OCI-LY3 (cell line): Measurements from ENCODE around the gene STX1A.

ENCODE experiments used
- H2AFZ ChIP-seq: fragments of 200-600, 300-600 bp; shearing (Covaris generic); 2 replicates; pipeline ENCODE4 v1.6.0; 2014; ENCODE audit warnings: antibody characterized with exemption, low read depth, low read length
- H3K27ac ChIP-seq: fragments of 200-600, 300-600 bp; sonication (generic); 2 replicates; pipeline ENCODE4 v1.5.1; 2014; ENCODE audit warnings: mild to moderate bottlenecking, low read length, moderate library complexity, mixed read lengths
- H3K27me3 ChIP-seq: fragments of 200-600, 300-600 bp; sonication (generic); 2 replicates; pipeline ENCODE4 v1.6.1; 2014; ENCODE audit warnings: low read depth, low read length, mixed read lengths
- H3K36me3 ChIP-seq: fragments of 200-600, 300-600 bp; sonication (generic); replicated peaks from 2 replicates; pipeline ENCODE3; 2014; ENCODE audit warnings: low read depth, low read length, mixed read lengths
- H3K4me1 ChIP-seq: fragments of 300-600, 200-600 bp; sonication (generic); 2 replicates; pipeline ENCODE4 v1.6.1; 2014; ENCODE audit warnings: low read length, mixed read lengths
- H3K4me2 ChIP-seq: fragments of 200-600, 300-600 bp; sonication (generic); 2 replicates; pipeline ENCODE4 v1.6.1; 2014; ENCODE audit warnings: low read length, mixed read lengths
- H3K4me3 ChIP-seq: fragments of 300-600, 200-600 bp; sonication (generic); 2 replicates; pipeline ENCODE4 v1.5.1; 2014; ENCODE audit warnings: antibody characterized with exemption, mild to moderate bottlenecking, low read length, moderate library complexity
- H3K79me2 ChIP-seq: fragments of 300-600, 200-600 bp; shearing (Covaris generic); 2 replicates; pipeline ENCODE4 v1.6.1; 2014; ENCODE audit warnings: mild to moderate bottlenecking, low read length, mixed read lengths
- H3K9ac ChIP-seq: fragments of 300-600, 200-600 bp; shearing (Covaris generic); 2 replicates; pipeline ENCODE4 v1.6.0; 2014; ENCODE audit warnings: mild to moderate bottlenecking, low read length, moderate library complexity
- H3K9me3 ChIP-seq: fragments of 200-600, 300-600 bp; shearing (Covaris generic); 2 replicates; pipeline ENCODE4 v1.6.1; 2014; ENCODE audit warnings: low read length, mixed read lengths; ENCODE audit not compliant: insufficient read depth
- H4K20me1 ChIP-seq: fragments of 200-600, 300-600 bp; sonication (generic); 2 replicates; pipeline ENCODE4 v1.6.1; 2016; ENCODE audit warnings: low read length, mixed read lengths; ENCODE audit not compliant: insufficient read depth
- CTCF ChIP-seq: fragments of 200-600, 300-600 bp; sonication (generic); IDR thresholded peaks from 2 replicates; pipeline ENCODE4 v1.5.1; 2014; ENCODE audit warnings: antibody characterized with exemption, low read length, low read depth
- EZH2phosphoT487 ChIP-seq: fragments of 200-600 bp; shearing (Covaris generic); IDR thresholded peaks from 2 replicates; pipeline ENCODE4 v1.6.1; 2018; ENCODE audit warnings: antibody characterized with exemption, mixed run types, low read depth

Gene STX1A

GRCh38 chr7:73671322-73671661 lies 48.2 kb downstream of the STX1A start:
- H3K27ac ChIP-seq, result no peak overlapping the region
- no peak overlapping the region for H3K4me3 ChIP-seq
- H3K27me3 ChIP-seq, result no peaks in the 10 kb centered on the region
- no peaks in the 10 kb centered on the region for H3K9me3 ChIP-seq
- H3K4me2 ChIP-seq, result no peak overlapping the region
- H3K79me2 ChIP-seq, result no peaks in the 10 kb centered on the region
- H3K9ac ChIP-seq, result no peak overlapping the region
- no peaks in the 10 kb centered on the region for H3K36me3 ChIP-seq
- no peak overlapping the region for H2AFZ ChIP-seq
- peaks cover 8% of the 10 kb centered on the region; the same call in 1 of the 2 replicates for H3K4me1 ChIP-seq
- TF ChIP-seq EZH2phosphoT487 (no peak), CTCF (no peak)
- no peaks in the 10 kb centered on the region for H4K20me1 ChIP-seq

- Histone ChIP-seq H3K27ac (no peak overlapping the region), H2AFZ (no peak overlapping the region), H3K27me3 (peaks cover 9% of the 10 kb centered on the region; the same call in 1 of the 2 replicates), H3K9ac (no peak overlapping the region), H3K4me2 (no peak overlapping the region), H3K4me1 (peaks cover 8% of the 10 kb centered on the region; the same call in 1 of the 2 replicates), H3K79me2 (no peaks in the 10 kb centered on the region), H3K36me3 (no peaks in the 10 kb centered on the region), H4K20me1 (no peaks in the 10 kb centered on the region), H3K4me3 (no peak overlapping the region), H3K9me3 (no peaks in the 10 kb centered on the region)
- TF ChIP-seq EZH2phosphoT487, result no peak
- TF ChIP-seq CTCF, result no peak
These were observed 49.5 kb downstream of the STX1A start for GRCh38 chr7:73669858-73670385.

GRCh38 chr7:73669288-73669701 lies 50.2 kb downstream of the STX1A start:
- H3K4me3 ChIP-seq, result peak overlapping the region; percentile 80; the same call in 1 of the 2 replicates
- H3K79me2 ChIP-seq, result no peaks in the 10 kb centered on the region
- H4K20me1 ChIP-seq, result no peaks in the 10 kb centered on the region
- H3K4me1 ChIP-seq, result peaks cover 8% of the 10 kb centered on the region; the same call in 1 of the 2 replicates
- TF ChIP-seq EZH2phosphoT487 (no peak), CTCF (no peak)
- no peak overlapping the region for H3K9ac ChIP-seq
- no peak overlapping the region for H2AFZ ChIP-seq
- peaks cover 9% of the 10 kb centered on the region; the same call in 1 of the 2 replicates for H3K27me3 ChIP-seq
- peak overlapping the region; percentile 74; the same call in 1 of the 2 replicates for H3K4me2 ChIP-seq
- no peaks in the 10 kb centered on the region for H3K36me3 ChIP-seq
- no peaks in the 10 kb centered on the region for H3K9me3 ChIP-seq
- H3K27ac ChIP-seq, result no peak overlapping the region

- Histone ChIP-seq H3K36me3 (no peaks in the 10 kb centered on the region), H3K9ac (peak overlapping the region; percentile 61; the same call in 1 of the 2 replicates), H2AFZ (peak overlapping the region; percentile 45; the same call in 1 of the 2 replicates), H4K20me1 (no peaks in the 10 kb centered on the region), H3K4me3 (peak overlapping the region; percentile 80), H3K27ac (no peak overlapping the region), H3K27me3 (peaks cover 9% of the 10 kb centered on the region; the same call in 1 of the 2 replicates), H3K9me3 (no peaks in the 10 kb centered on the region), H3K4me2 (peak overlapping the region; percentile 74), H3K79me2 (no peaks in the 10 kb centered on the region), H3K4me1 (peaks cover 8% of the 10 kb centered on the region; the same call in 1 of the 2 replicates)
- no peak for TF ChIP-seq EZH2phosphoT487
- TF ChIP-seq CTCF, result no peak
These were observed 50.6 kb downstream of the STX1A start for GRCh38 chr7:73668886-73669230.
